Stimulated activated CD4-positive, alpha-beta T cell treated with anti-CD3 and anti-CD28 coated beads, Interleukin-12 subunit alpha, Interleukin-12 subunit beta, amount 100 ng/mL, for 48 hours (primary cell): ENCODE measurements around the gene COX17.

Source experiments
- DNase-seq, 3 donors: peaks; one replicate each; pipeline ENCODE4 v3.0.0-alpha.2; 2020; ENCODE audit warnings: low read depth in 2 of 3, low spot score in 1 of 3

COX17 gene

DNA sequence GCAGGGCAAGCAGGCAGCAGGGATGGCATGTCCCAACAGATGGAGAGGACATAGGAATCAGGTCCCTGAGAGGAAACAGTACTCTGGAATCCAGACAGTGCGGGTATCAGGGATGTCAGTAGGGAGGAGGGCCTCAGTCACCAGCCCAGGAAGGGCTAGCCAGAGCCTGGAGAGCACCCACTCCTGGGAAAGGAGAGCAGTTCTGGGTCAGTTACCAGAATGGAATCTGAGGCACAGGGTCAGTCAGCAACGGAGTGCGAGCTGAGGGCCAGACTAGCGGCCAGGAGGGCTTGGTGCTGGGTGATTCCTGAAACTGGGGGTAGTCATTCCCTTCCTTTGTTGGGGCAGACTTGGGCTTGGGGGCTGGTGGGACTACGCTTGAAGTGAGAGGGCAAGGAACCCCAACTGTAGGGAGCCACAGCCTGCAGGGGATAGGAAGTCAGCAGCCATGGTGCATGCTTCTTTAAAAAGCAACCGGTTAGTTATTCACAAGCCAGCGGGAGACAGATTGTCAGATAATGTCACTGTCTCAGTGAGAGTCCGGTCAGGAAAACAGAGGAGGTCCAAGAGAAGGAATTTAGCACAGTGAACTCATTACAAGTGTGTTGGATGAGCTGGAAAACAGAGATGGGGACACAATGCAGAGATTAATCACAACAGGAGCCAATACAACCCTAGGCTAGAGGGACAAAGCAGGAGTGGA is 51.6 kb downstream of the COX17 start:
- DNase-seq, result no peak

DNA sequence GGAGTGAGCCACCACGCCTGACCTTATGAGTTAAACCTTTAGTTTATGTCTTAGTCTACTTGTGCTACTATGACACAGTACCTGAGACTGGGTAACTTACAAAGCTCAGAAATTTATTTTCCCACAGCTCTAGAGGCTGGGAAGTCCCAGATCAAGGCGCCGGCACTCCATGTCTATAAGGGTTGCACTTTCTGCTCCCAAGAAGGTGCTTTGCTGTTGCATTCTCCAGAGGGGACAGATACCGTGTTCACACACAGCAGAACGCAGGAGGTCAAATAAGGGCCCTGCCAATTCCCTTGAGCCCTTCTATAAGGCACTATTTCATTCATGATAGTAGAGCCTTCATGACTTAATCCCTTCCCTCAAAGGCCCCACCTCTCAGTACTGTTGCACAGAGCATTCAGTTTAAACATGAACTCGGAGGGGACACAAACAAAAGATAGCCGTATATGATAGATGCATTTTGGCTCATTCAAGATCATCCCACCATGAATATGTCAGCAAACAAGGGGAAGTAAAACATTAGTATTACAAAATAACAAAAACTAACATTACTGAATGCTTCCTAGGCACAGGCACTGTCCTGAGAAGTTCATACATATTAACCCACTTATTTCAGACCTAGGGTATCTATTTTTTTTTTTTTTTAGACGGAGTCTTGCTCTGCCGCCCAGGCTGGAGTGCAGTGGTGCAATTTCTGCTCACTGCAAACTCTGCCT is 53.0 kb downstream of the COX17 start:
- DNase-seq, result no peak

DNA sequence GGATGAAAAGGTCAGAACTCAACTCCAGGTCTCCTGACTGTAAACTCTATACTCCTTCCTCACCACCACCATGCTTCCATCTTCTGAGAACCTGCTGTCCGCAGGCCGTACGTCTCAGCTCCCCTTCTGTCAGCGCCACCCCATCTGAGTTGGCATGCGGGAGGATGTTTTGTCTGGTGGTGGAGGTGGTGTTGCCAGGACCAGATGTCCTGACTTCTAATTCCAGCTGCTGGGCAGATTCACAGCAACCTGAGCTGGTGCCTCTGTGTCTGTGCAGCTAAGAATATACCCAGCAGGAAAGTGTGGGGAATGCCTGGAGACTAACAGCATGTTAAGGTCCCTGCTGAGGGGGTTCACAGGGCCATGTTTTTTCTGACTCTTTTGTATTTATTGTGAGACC is 56.3 kb downstream of the COX17 start:
- no peak for DNase-seq
